HG03558 (cell line): Measurements from ENCODE around the gene RC3H2.
A peak's percentile ranks its signal among the peaks of the same experiment; 100 is the strongest.

ENCODE experiments used
- ATAC-seq: cut with Tn5 transposase; IDR thresholded peaks from one replicate; pipeline ENCODE4 v1.9.1; 2021; ENCODE audit warnings: moderate number of reproducible peaks; ENCODE audit not compliant: unreplicated experiment; ENCODE audit errors: extremely low read depth

The RC3H2 gene, protein sequence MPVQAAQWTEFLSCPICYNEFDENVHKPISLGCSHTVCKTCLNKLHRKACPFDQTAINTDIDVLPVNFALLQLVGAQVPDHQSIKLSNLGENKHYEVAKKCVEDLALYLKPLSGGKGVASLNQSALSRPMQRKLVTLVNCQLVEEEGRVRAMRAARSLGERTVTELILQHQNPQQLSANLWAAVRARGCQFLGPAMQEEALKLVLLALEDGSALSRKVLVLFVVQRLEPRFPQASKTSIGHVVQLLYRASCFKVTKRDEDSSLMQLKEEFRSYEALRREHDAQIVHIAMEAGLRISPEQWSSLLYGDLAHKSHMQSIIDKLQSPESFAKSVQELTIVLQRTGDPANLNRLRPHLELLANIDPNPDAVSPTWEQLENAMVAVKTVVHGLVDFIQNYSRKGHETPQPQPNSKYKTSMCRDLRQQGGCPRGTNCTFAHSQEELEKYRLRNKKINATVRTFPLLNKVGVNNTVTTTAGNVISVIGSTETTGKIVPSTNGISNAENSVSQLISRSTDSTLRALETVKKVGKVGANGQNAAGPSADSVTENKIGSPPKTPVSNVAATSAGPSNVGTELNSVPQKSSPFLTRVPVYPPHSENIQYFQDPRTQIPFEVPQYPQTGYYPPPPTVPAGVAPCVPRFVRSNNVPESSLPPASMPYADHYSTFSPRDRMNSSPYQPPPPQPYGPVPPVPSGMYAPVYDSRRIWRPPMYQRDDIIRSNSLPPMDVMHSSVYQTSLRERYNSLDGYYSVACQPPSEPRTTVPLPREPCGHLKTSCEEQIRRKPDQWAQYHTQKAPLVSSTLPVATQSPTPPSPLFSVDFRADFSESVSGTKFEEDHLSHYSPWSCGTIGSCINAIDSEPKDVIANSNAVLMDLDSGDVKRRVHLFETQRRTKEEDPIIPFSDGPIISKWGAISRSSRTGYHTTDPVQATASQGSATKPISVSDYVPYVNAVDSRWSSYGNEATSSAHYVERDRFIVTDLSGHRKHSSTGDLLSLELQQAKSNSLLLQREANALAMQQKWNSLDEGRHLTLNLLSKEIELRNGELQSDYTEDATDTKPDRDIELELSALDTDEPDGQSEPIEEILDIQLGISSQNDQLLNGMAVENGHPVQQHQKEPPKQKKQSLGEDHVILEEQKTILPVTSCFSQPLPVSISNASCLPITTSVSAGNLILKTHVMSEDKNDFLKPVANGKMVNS

DNA sequence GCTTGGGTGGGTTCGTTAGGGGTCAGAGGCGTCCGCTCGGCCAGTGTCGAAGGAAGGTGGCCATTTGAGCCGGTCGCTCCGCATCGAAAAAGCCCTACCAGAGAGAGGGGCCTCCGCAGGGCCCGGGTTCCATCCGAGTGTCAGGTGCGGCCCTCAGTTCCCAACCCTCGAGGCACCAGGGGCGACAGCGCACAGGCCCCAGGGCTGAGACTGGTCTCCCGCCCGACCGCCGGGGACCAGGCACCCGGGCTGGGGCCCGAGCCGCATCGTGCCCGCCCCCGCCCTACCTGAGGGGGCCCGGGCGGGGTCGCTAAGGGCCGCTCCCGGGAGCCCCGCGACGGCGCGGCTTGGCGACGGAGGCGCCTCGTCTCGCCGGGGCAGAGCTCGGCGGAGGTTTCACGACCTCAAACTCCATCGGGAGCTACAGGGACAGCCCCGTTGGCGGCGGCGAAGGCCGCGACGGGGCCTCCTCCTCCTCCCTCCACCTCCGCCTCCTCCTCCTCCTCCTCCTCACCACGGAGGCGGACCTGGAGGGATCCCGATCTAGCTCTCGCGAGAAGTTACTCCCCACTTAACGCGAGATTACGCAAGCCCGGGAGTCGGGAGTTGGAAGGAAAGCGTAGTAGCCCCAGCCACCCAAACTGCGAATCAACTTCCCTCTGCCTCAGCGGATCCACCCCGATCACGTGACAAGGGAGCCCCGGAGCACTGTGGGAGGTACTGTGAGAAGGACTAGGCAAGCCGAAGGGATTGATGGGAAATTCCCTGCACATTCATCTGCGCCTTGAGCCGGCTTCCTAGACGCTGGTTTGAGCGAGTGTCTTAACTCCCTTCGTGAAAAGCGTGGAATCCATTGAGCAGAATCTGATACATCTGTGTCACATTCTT is at the start of gene RC3H2:
Gene RC3H2, minus strand, starts transcription at position 537 of the 888 bp plus-strand sequence. CDS start 7,850 bp downstream, outside the sequence.
- ATAC-seq: peak; percentile 79

DNA sequence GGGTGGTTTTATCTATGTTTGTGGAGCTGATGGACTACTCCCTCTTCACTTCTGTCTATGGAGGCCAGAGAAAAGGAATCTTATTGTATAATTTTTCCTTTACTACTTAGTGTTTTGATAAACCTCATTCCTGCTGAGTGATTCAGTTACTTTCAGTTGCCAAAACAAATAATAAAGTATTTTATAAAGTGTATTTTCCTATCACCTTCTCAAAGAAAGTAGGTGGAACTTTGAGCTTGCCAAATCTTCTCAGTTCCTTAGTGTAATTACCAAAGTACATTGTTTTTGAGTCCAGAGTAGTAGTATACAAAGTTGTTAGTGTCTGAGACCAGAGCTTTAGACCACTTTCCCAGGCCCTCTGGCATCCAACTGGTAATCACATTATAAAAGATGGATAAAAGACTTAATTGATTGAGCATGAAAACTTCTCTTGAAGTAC is 49.1 kb upstream of the RC3H2 start:
- ATAC-seq: no peak

DNA sequence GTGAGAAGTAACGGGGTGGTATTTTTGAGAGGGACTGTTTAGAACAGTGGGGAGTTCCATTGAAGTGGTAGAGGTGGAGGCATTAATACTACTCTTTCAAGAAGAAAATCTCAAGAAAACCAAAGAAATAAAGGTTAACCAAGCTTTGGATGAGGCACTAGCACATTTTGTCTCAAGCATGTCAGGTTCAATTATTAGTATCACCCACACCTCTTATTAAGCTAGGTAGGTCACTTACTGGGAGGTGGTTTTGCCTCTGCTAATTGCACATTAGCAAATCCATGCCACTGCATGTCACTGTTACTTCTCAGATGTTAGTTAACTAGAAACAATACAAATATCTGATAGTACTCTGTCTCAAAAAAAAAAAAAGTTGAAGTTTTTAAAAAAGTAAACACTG is 45.9 kb upstream of the RC3H2 start:
- ATAC-seq: no peak

DNA sequence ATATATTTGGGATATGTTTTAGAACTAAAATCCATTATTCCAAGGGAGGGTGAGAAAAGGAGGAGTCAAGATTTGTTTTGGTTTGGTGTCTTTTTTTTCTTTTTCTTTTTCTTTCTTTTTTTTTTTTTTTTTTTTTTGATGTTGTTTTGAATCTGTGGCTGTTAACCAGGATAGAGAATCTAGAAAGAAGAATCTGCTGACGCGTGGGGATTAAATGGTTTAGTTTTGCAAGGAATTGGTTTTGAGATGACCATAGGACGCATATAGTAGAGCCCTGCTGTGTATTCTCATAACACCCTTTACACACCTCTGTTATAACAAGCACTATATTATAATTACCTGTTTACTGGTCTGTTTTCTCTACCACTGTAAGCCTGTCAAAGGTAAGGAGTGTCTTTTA is 45.1 kb upstream of the RC3H2 start:
- ATAC-seq: no peak

DNA sequence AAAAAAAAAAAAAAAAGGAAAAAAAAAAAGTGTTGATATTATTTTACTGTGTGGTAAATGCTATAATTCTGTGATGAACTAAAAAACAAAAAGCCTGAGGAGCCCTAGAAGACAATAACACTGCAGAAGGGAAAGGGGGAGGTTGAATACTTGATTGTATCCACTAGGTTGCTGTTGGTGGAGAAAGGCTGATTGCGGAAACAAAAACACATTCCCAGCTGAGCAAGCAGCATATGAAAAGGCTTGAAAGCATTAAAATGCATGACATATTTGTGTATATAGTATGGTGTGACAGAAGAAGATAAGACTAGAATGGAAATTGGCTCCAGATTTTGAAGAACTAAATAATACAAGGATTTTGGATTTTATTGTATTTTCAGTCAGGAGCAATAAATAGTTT is 44.5 kb upstream of the RC3H2 start:
- no peak for ATAC-seq

DNA sequence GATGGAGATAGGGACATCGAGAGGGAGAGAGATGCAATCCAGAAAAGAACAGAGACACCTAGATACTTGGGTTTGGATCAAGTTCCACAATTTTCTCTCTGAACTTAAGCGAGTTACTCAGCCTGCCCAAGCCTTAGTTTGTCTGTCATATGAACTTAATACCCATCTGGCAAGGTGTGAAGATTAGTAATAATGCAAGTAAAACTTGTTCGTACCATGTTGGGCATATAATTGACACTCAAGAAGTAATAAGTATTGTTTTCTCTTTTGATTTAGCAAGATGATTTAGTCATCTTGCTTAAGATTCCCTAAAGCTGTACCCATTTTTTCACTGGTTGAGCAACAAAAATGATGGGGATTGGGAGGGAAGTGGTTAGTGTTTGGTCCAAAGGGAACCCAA is 43.2 kb upstream of the RC3H2 start:
- no peak for ATAC-seq

DNA sequence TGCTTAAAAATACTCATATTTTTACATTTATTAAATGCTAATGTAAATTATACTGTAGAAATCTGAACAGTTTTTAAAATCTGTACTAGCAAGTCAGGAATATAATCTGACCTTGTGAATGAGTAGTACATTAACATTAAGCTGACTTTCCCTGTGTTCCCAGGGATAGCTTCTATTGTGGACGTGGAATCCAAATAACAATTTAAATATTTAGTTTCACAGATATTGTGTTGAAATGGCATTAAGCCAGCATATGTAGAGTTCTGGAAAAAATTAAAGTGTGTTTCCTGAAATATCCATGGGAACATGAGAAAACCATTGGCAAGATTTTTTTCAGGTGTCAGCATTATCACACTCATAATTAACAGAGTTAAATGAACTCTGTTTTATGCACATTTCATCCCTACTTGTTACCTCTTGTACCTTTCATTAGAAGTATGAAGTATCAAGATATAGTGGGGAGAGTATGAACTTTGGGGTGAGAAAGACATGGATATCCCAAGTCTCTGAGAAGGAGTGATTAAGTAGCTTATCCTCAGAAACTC is 41.4 kb upstream of the RC3H2 start:
- no peak for ATAC-seq

DNA sequence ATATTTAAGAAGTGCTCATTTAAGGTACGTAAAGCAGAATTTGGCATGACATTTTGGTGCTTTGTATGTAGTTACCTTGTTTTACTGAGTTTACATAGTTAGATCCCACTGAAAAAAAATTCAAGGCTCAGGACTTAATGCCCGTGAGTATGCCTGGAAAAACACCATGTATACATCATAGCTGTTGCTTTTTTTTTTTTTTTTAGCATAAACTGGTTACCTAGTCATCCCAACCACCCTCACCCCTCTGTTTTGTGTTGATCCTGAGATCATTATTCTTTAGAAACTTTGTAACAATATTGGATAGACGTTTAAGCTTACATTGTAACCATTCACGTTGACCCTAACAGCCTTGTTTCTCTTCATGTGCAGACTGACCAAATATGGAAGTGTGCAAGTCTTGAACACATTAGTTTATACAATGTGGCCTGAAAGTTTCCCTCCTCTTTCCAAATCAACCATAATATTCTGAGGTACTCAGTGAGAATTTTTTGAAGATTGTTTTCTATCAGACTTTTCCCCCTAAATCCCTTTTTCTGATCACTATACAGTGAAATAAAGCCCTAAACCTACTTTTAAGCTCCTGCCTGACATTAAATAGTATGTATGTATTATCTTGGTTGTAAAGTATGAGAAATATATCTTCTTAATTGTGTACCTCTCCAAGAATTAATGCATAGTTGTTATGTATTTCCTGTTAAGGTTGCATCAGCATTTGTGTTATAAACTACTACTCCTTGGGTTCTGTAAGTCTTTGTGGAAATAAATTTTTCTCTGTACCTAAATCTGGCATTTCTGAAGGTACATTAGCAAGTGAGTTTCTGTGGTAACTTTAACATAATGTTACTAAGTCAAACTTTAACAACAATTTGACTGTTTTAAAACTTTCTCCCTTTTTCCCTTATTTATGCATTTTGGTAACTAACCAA is 40.1 kb upstream of the RC3H2 start:
- ATAC-seq: no peak

DNA sequence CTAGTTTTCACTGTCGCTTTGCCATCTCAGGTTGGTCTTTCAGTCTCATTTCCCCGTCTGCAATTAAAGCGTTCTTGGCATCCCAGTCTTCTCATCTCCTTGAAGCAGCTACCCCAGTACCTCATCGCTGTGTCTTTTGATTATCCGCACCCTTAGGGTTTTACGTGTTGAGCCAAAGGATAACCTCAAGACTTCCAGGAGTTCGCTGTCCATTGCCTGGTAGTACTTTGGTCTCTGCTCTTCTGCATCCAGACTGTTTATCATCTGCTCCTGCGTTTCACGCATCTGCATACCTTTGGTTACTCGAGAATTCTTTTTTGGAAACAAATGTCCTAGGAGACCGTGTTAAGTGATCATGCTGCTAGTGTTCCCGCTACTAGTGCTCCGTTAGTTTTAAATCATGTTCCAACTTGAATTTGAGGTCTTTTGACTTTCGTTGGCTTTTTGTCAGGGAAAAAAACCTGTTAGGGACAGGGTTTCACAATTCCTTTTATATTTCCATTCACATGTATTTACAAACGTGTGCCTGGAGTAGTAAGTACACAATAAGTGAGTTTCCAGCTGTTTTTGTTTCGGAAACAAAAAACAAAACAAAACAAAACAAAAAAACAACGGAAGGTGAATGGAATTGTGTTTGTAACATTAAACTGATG is 36.5 kb upstream of the RC3H2 start:
- no peak for ATAC-seq

DNA sequence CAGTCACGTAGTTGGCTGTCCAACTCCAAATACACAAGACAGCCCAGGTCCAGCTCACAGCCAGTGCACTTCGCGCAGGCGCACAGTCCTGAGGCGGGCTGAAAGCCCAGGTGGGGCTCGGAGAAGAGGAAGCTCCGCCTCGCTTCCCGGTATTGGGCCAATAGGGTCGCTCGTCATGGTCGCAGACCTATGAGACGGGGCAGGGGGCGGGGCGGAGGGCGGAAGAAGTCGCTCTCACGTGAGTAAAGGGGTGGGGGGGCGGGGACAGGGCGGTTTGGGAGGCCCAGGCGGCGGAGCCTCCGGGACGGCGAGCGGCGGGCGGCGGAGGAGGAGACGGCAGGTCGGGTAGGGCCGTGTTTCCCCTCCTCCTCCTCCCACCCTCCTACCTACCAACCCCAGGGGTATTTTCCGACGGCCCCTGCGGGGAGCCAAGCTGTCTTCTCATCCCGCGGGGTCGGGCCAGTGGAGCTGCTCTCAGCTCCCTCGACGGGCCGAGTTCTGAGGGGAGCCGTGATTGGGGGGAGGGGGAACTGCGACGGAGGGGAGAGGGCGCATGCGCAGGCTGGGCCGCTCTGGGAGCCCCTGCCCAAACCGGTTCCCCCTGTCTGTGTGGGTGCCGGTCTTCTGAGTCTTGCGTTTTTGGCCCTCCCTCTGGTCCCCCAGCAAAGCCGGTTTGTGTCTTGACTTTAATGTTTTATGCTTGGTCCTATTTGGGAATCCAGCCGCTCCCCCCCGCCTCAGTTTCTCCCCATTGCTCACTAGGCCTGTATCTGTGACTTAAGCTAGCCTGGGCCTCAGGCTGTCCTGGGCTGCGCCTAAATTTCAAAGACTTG is 35.8 kb upstream of the RC3H2 start, which contains the start of gene RABGAP1:
Gene RABGAP1, plus strand, starts transcription at position 272 of the 833 bp plus-strand sequence. CDS start 16,040 bp downstream, outside the sequence.
- ATAC-seq: peak; percentile 95

DNA sequence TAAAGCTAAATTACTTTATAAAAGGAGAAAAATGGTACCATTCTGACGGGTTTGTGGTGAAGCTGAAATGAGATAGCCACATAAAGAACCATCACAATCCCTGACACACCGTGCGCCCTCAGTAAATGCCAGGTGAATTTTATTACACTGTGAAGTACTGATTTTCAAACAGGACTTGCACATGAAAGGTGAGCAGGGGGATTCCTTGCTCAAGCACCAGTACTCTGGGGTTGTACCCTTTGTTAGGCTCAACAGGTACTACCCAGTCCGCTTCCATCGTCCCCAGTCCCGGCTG is 35.2 kb upstream of the RC3H2 start:
- ATAC-seq: no peak

DNA sequence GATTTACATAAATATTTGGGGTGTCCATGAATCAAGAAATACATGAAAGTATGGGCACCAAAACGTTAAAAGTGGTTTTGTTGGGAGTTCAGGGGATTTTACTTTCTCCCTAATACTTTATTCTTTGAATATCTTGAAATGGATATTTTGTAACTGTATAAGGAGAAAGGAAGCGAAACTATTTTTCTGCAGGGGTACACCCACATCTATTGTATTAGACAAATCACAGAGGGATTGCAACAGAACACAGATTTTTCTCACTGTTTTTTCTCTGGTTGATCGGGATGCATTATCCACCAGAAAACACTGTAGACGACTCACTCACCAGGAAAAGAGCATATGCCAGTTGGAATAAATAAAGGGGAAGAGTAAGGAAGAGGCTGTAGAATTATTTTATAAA is 34.4 kb upstream of the RC3H2 start:
- no peak for ATAC-seq

DNA sequence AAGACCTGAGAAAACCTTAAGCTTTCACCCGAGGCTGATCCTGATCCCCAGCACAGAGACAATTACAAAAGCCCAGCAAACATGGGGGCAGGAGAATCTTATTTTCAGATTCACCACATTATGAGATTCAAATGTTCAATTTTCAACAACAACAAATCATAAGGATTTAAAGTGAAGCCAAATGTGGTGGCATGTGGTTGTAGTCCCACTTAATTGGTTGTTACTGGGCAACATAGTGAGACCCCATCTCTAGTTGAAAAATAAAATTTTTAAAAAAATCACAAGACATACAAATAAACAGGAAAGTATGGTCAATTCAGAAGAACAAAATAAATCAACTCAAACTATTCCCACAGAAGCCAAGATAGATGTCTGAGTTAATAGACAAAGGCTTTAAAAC is 31.7 kb upstream of the RC3H2 start:
- no peak for ATAC-seq

DNA sequence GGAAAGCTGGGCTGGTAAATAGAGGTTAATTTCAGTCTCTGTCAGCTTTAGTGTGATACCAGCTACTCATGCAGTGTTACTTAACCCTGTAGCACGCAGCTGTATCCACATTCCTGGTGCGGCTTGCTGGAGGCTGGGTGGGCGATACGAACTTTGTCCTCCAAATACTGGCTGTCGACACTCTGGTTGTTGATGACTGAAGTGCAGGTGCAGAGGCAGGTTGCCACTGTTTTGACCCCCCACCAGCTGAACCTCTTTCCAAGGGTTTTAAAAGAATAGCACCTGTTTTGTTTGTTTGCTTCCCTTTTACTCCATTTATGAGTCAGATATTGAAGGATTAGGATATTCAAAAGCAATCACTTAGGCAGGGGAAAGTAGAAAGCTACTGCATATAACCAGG is 31.3 kb upstream of the RC3H2 start:
- no peak for ATAC-seq

DNA sequence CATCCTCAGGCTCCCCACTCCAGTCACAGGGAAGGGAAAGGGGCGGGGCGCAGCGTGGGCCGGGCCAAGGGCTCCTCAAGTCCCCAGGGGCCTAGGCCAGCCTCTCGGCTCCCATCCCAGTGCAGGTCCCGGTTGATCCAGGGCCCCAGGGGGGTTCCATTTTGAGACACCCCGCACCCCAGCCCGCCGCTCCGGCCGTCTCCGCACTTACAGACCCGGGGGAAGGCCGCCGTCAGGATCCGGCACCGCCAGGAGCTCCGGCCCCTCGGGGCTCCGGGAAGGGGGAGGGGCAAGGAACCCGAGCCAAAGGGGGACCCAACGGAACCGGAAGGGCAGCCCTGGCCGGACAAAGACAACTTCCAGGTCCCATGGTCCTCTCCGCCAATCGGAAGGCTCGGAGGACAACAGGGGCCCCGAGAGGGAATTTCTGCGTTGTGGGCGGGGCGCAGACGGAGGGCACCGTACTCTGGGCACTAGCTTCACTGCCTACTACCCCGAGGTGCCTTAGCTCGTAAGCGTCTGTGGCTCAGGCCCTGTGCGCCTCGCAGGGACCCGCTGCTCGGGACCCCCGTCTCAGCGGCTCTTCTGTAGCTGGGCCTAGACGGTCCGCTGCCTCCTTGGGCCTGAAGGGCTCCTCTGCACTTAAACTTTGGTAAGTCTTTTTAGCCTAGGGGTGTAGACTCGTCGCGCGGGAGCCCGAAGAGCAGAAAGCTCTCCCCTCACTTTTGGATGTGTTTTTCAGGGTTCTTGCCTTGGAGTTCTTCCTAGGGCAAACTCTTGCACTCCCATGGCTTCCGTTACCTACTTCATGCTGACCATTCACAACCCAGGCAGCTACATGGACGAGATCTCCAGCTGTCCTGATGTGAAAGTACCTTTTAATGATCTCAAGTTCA is 26.3 kb upstream of the RC3H2 start, which contains the start of gene ZBTB26:
Gene ZBTB26, minus strand, starts transcription at position 287 of the 896 bp plus-strand sequence. CDS start 11,578 bp downstream, outside the sequence.
- peak; percentile 72 for ATAC-seq
